ENCODE measurements around the gene MORN1. TPM values are rescaled to one million over a fixed set of nuclear protein-coding genes. Genes with fewer than 3 reads are reported as not detected.

MORN1 gene
- total and polyA plus RNA-seq, 2 donors (not counting 3 experiments of a cell fraction or from before 2014, with no cell fraction given) = 4.3 to 6.4 TPM

DNA sequence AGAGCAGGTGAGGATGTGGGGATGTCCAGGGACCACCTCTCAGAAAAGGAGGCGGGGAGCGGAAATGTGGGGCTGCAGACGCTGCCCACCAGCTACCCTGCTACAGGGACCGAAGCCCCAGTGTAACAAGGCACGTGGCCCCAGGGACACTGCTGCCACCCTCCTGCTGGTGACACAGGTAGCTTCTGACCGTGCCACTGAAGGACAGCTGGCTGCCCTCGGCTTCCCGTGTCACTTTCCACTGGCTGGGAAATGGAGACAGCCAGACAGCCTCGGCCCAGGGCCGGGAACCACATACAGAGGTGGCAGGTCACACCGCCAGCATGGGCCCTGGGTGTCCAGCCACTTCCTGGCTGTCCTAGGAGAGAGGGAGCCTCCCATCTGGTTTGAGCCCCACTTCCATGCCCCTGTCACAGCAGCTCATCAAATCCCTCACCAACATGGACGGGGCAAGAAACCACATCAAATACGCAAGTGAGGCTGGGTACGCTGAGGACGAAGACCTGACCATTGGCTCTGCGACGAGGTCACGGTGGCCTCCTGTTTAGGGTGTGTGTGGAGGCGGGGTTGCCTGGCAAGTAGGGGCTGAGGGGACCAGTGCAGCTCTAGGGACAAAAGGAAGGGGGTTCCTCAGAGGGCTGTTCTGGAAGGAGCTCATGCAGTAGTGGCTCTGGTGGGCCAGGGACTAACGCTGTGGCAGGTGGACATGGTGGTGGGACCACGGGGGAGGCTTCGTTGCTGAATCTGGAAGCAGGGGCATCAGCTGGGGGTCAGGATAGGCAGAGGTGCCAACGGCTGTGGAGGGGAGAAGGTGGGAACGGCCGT, 16.0 kb upstream of the MORN1 start:
- no peak for FAIRE-seq
- Histone ChIP-seq H2AFZ (ENCODE audit: low read depth, low read length) (no peak overlapping the region), H3K79me2 (ENCODE audit: control insufficient read depth, insufficient read depth, low read length) (peaks cover 4% of the 10 kb centered on the region), H3K36me3 (ENCODE audit: control insufficient read depth in 2 of 2, extremely low read depth in 1 of 2, insufficient read depth in 2 of 2, low read length in 2 of 2) (peaks cover 15 to 42% of the 10 kb centered on the region in 2 experiments), H3K27me3 (ENCODE audit: control insufficient read depth in 2 of 2, insufficient read depth in 2 of 2, low read length in 2 of 2) (no peaks in the 10 kb centered on the region), H3K9ac (replicated peaks; ENCODE audit: extremely low read depth, insufficient read depth, low read length) (no peak overlapping the region), H3K9me1 (replicated peaks; ENCODE audit: control insufficient read depth, extremely low read depth, insufficient read depth, low read length) (no peaks in the 10 kb centered on the region), H3K4me2 (ENCODE audit: insufficient read depth, low read length) (no peak overlapping the region), H3K4me3 (replicated peaks in 1 of 3; ENCODE audit: insufficient read depth in 1 of 3, low read depth in 1 of 3, low read length in 3 of 3) (no peak overlapping the region), H3K27ac (ENCODE audit: insufficient read depth, low read depth, low read length) (no peak overlapping the region), H3K4me1 (ENCODE audit: control insufficient read depth, extremely low read depth, insufficient read depth, low read length) (peaks cover 15% of the 10 kb centered on the region), H3K9me3 (replicated peaks; ENCODE audit: control insufficient read depth, insufficient read depth, low read length) (no peaks in the 10 kb centered on the region), H4K20me1 (replicated peaks; ENCODE audit: control insufficient read depth, extremely low read depth, insufficient read depth, low read length) (no peaks in the 10 kb centered on the region)
- BruUV-seq (replicated peaks) = no TSS peak
- no peak for DNase-seq (ENCODE audit: low read depth, low spot score)
- intact Hi-C loops (cut with micrococcal nuclease) = loop anchor here (10.0 kb wide), 1 partner anchor 1217 kb away; the partner anchor contains the start of gene TPRG1L
- CTCF ChIA-PET = interaction anchor here (1.5 to 2.6 kb wide), 3 partner anchors 26 to 212 kb away, joined by 4 to 9 read pairs (median 6); partner anchors contain the start of gene FAAP20
- TF ChIP-seq MYC (IDR thresholded peaks at IDR 0.05; ENCODE audit: low read depth, low read length) (no peak), JUN (IDR thresholded peaks at IDR 0.05; ENCODE audit: borderline replicate concordance, insufficient read depth, insufficient read length, low read depth) (no peak), FOS (IDR thresholded peaks at IDR 0.05; ENCODE audit: borderline replicate concordance, insufficient read depth, low read length) (no peak), POLR2AphosphoS5 (IDR thresholded peaks at IDR 0.05; ENCODE audit: insufficient read depth, low read depth, low read length) (no peak), POLR2A (IDR thresholded peaks at IDR 0.05; ENCODE audit: low read depth, low read length) (no peak)
- TF ChIP-seq, protein P1, sequence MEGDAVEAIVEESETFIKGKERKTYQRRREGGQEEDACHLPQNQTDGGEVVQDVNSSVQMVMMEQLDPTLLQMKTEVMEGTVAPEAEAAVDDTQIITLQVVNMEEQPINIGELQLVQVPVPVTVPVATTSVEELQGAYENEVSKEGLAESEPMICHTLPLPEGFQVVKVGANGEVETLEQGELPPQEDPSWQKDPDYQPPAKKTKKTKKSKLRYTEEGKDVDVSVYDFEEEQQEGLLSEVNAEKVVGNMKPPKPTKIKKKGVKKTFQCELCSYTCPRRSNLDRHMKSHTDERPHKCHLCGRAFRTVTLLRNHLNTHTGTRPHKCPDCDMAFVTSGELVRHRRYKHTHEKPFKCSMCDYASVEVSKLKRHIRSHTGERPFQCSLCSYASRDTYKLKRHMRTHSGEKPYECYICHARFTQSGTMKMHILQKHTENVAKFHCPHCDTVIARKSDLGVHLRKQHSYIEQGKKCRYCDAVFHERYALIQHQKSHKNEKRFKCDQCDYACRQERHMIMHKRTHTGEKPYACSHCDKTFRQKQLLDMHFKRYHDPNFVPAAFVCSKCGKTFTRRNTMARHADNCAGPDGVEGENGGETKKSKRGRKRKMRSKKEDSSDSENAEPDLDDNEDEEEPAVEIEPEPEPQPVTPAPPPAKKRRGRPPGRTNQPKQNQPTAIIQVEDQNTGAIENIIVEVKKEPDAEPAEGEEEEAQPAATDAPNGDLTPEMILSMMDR (IDR thresholded peaks at IDR 0.05; ENCODE audit: extremely low read depth in 1 of 2, insufficient read depth in 1 of 2, low read depth in 1 of 2, low read length in 2 of 2) = no peak
- TF ChIP-seq, protein P2, sequence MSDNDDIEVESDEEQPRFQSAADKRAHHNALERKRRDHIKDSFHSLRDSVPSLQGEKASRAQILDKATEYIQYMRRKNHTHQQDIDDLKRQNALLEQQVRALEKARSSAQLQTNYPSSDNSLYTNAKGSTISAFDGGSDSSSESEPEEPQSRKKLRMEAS (IDR thresholded peaks at IDR 0.05; ENCODE audit: insufficient read depth, insufficient read length) = no peak
- dilution Hi-C loops (cut with MboI; ENCODE audit: extremely low pct_ligation_motif_present, low sequenced_read_pairs) = no loop called here
- POLR2A ChIA-PET = no interaction called here
